ENCODE data around the gene CD6. TPM values are rescaled to one million over a fixed set of nuclear protein-coding genes. Genes with fewer than 3 reads are reported as not detected.

The CD6 gene
- total and polyA plus RNA-seq, 11 donors, result 0.08 to 6.1 (median 0.34) TPM; not detected in 1

GRCh38 chr11:60984636-60985035, 13.2 kb downstream of the CD6 start:
- Histone ChIP-seq H3K4me3 (no peak overlapping the region), H3K27ac (peak overlapping the region in 1 of 12 donors; percentile 46), H3K36me3 (no peaks in the 10 kb centered on the region), H3K9me3 (no peaks in the 10 kb centered on the region), H3K4me1 (peaks cover 0 to 9% (median 0%) of the 10 kb centered on the region in 12 donors), H3K27me3 (peaks cover 0 to 10% (median 0%) of the 10 kb centered on the region in 9 donors)
- DNase-seq, result no peak
- intact Hi-C loops (cut with DNase I), result loop anchor here in 1 of 10 donors (5.0 kb wide), 1 partner anchor 73 kb away; no protein-coding TSS in a partner anchor
- ATAC-seq, result no peak
- TF ChIP-seq, protein P1, sequence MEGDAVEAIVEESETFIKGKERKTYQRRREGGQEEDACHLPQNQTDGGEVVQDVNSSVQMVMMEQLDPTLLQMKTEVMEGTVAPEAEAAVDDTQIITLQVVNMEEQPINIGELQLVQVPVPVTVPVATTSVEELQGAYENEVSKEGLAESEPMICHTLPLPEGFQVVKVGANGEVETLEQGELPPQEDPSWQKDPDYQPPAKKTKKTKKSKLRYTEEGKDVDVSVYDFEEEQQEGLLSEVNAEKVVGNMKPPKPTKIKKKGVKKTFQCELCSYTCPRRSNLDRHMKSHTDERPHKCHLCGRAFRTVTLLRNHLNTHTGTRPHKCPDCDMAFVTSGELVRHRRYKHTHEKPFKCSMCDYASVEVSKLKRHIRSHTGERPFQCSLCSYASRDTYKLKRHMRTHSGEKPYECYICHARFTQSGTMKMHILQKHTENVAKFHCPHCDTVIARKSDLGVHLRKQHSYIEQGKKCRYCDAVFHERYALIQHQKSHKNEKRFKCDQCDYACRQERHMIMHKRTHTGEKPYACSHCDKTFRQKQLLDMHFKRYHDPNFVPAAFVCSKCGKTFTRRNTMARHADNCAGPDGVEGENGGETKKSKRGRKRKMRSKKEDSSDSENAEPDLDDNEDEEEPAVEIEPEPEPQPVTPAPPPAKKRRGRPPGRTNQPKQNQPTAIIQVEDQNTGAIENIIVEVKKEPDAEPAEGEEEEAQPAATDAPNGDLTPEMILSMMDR (IDR thresholded peaks at IDR 0.05), result no peak
- no peak for TF ChIP-seq POLR2A (IDR thresholded peaks at IDR 0.05)
- 44 to 54% (median 51%) methylated on average over 4 of the region's 4 CpGs for WGBS, 4 donors

- no peak for TF ChIP-seq POLR2A (IDR thresholded peaks at IDR 0.05)
- TF ChIP-seq, protein P1 (IDR thresholded peaks at IDR 0.05), result no peak
- WGBS, 4 donors, result 87 to 96% (median 90%) methylated on average over 2 of the region's 2 CpGs
Observed at GRCh38 chr11:60985501-60985900, 14.0 kb downstream of the CD6 start.

GRCh38 chr11:60985991-60986915, 14.8 kb downstream of the CD6 start:
- no peak for TF ChIP-seq POLR2A (IDR thresholded peaks at IDR 0.05)
- H3K4me3 ChIP-seq, result peak overlapping the region in 1 of 12 donors; percentile 13

More at GRCh38 chr11:60985501-60985900, 14.0 kb downstream of the CD6 start:
- peaks cover 0 to 9% (median 0%) of the 10 kb centered on the region in 12 donors for H3K4me1 ChIP-seq
- peaks cover 0 to 10% (median 0%) of the 10 kb centered on the region in 9 donors for H3K27me3 ChIP-seq
- H3K9me3 ChIP-seq, result no peaks in the 10 kb centered on the region
- no peaks in the 10 kb centered on the region for H3K36me3 ChIP-seq
- no peak overlapping the region for H3K4me3 ChIP-seq
- no peak for ATAC-seq
- peak overlapping the region in 1 of 12 donors; percentile 54 for H3K27ac ChIP-seq
- DNase-seq, result no peak
- intact Hi-C loops (cut with DNase I), result loop anchor here in 1 of 10 donors (5.0 kb wide), 1 partner anchor 72 kb away; no protein-coding TSS in a partner anchor

DNA sequence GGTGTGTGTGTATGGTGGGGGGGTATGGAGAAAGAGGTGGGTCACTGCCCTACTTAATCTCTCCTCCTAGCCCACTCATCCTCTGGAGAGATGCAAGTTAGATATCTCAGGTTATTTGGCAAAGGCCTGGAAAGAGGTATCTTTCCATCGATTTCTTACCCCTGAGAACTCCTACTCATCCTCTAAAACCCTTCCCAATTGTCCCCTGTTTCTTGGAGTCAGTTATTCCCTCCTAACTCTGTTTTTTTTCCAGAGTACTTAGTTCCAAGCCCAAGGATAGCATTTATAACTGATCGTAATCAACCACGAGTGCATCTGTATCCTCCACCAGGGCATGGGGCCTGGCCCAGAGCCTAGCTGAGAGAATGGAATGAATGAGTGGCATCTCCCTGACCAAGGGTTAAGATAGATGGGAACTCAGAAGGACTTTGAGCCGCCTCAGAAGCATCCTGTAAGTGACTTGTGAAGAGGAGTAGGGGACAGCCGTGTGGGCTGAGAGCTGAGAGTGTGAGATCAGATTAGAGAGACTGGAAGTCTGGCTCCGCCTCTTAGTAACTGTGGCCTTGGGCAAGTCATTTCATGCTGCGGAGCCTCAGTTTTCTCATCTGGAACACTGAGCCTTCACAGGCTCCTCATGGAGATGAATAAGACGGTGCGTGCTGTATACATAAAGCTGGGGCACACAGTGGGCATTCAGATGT, 16.2 kb downstream of the CD6 start:
- intact Hi-C loops (cut with DNase I), result loop anchor here in 1 of 10 donors (5.0 kb wide), 1 partner anchor 70 kb away; no protein-coding TSS in a partner anchor
- TF ChIP-seq, protein P1 (IDR thresholded peaks at IDR 0.05), result no peak
- WGBS, 4 donors, result 80 to 88% (median 87%) methylated on average over 9 of the region's 9 CpGs
- Histone ChIP-seq H3K4me1 (peaks cover 0 to 9% (median 0%) of the 10 kb centered on the region in 12 donors), H3K4me3 (no peak overlapping the region), H3K36me3 (no peaks in the 10 kb centered on the region), H3K27me3 (peaks cover 0 to 17% (median 0%) of the 10 kb centered on the region in 9 donors), H3K9me3 (no peaks in the 10 kb centered on the region), H3K27ac (peak overlapping the region in 1 of 12 donors; percentile 54)
- no peak for DNase-seq
- no peak for ATAC-seq

More at GRCh38 chr11:60985991-60986915, 14.8 kb downstream of the CD6 start:
- Histone ChIP-seq H3K4me1 (peaks cover 0 to 9% (median 0%) of the 10 kb centered on the region in 12 donors), H3K27me3 (peaks cover 0 to 12% (median 0%) of the 10 kb centered on the region in 9 donors), H3K36me3 (no peaks in the 10 kb centered on the region), H3K9me3 (no peaks in the 10 kb centered on the region), H3K27ac (peak overlapping the region in 1 of 12 donors; percentile 54)
- intact Hi-C loops (cut with DNase I), result loop anchor here in 1 of 10 donors (5.0 kb wide), 1 partner anchor 71 kb away; no protein-coding TSS in a partner anchor
- no peak for ATAC-seq
- WGBS, 4 donors, result 80 to 85% (median 83%) methylated on average over 17 of the region's 17 CpGs
- no peak for DNase-seq

All from heart left ventricle (tissue), 16 donors.